Keratinocyte (primary cell): Measurements from ENCODE around the gene RNF141.

Source experiments
- CTCF ChIP-seq, 3 experiments: IDR thresholded peaks in 1 of 3; conservative IDR thresholded peaks in 1 of 3; optimal IDR thresholded peaks in 1 of 3; 2 replicates in 2 of 3; 3 replicates in 1 of 3; pipeline versions ENCODE3 to v1.5.1; 2011; ENCODE audit warnings: low read length in 3 of 3, mild to moderate bottlenecking in 3 of 3, moderate library complexity in 2 of 3, control low read depth in 1 of 3, inconsistent platforms in 1 of 3; ENCODE audit not compliant: insufficient read depth in 2 of 3; ENCODE audit errors: extremely low read depth in 1 of 3
- EZH2 ChIP-seq: IDR thresholded peaks from one replicate; pipeline ENCODE4 v1.6.1; 2012; ENCODE audit warnings: inconsistent platforms, mild to moderate bottlenecking, low read length, moderate library complexity

GRCh38 chr11:10498426-10499250, 42.3 kb downstream of the RNF141 start:
- no peak for TF ChIP-seq CTCF (optimal IDR thresholded peaks at IDR 0.05 in 1 of 3, IDR thresholded peaks at IDR 0.05 in 1 of 3, conservative IDR thresholded peaks at IDR 0.05 in 1 of 3; ENCODE audit: extremely low read depth in 1 of 3, insufficient read depth in 2 of 3, low read length in 3 of 3)
- TF ChIP-seq EZH2: no peak
